ENCODE measurements around the gene KMT2D. TPM values are rescaled to one million over a fixed set of nuclear protein-coding genes. Genes with fewer than 3 reads are reported as not detected.

Gene KMT2D
- total RNA-seq, 1 donor from 2014 or later, result 136 TPM

DNA sequence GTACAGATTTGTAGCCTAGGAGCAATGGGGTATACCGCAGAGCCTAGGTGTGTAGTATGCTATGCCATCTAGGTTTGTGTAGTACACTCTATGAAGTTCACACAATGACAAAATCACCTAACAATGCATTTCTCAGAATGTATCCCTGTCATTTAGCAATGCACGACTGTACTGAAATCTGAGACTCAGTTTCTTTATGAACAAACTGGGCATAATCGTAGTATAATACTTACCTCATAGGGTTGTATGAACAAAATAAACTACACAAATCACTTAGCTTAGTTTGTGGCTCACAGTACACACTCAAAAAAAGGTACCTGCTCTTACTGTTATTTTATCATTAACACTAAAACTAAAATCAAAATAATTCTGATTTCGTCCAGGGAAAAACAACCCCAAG, 35.1 kb downstream of the KMT2D start:
- Mint-ChIP-seq H3K36me3 (ENCODE audit: low read depth) (peaks cover 88% of the 10 kb centered on the region), H3K9me3 (no peaks in the 10 kb centered on the region), H3K4me1 (no peaks in the 10 kb centered on the region), H3K27me3 (no peaks in the 10 kb centered on the region), H3K4me3 (no peak overlapping the region), H3K27ac (no peak overlapping the region)
- ChIA-PET CTCF (no interaction called here), POLR2A (no interaction called here)
- ATAC-seq (ENCODE audit: low read depth) (no peak), DNase-seq (no peak)
- intact Hi-C loops (cut with micrococcal nuclease), result no loop called here
- TF ChIP-seq, protein P1, sequence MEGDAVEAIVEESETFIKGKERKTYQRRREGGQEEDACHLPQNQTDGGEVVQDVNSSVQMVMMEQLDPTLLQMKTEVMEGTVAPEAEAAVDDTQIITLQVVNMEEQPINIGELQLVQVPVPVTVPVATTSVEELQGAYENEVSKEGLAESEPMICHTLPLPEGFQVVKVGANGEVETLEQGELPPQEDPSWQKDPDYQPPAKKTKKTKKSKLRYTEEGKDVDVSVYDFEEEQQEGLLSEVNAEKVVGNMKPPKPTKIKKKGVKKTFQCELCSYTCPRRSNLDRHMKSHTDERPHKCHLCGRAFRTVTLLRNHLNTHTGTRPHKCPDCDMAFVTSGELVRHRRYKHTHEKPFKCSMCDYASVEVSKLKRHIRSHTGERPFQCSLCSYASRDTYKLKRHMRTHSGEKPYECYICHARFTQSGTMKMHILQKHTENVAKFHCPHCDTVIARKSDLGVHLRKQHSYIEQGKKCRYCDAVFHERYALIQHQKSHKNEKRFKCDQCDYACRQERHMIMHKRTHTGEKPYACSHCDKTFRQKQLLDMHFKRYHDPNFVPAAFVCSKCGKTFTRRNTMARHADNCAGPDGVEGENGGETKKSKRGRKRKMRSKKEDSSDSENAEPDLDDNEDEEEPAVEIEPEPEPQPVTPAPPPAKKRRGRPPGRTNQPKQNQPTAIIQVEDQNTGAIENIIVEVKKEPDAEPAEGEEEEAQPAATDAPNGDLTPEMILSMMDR (IDR thresholded peaks at IDR 0.05), result no peak

GRCh38 chr12:49024543-49024942, 36.1 kb downstream of the KMT2D start:
- intact Hi-C loops (cut with micrococcal nuclease), result no loop called here

GRCh38 chr12:49023812-49024211, 36.8 kb downstream of the KMT2D start:
- H3K27me3 Mint-ChIP-seq, result no peaks in the 10 kb centered on the region
- H3K27ac Mint-ChIP-seq, result no peak overlapping the region
- TF ChIP-seq, protein P1 (IDR thresholded peaks at IDR 0.05), result no peak
- peaks cover 78% of the 10 kb centered on the region for H3K36me3 Mint-ChIP-seq (ENCODE audit: low read depth)
- no peak overlapping the region for H3K4me3 Mint-ChIP-seq
- DNase-seq (no peak), ATAC-seq (ENCODE audit: low read depth) (no peak)
- intact Hi-C loops (cut with micrococcal nuclease), result no loop called here
- no peaks in the 10 kb centered on the region for H3K9me3 Mint-ChIP-seq
- ChIA-PET CTCF (no interaction called here), POLR2A (interaction anchor here (1.5 kb wide), 1 partner anchor 12 kb away, joined by 4 read pairs; no protein-coding TSS in a partner anchor)
- H3K4me1 Mint-ChIP-seq, result peaks cover 10% of the 10 kb centered on the region

More at GRCh38 chr12:49024543-49024942, 36.1 kb downstream of the KMT2D start:
- ChIA-PET CTCF (interaction anchor here (0.9 kb wide), 1 partner anchor 41 kb away, joined by 3 read pairs; no protein-coding TSS in a partner anchor), POLR2A (interaction anchor here (1.5 kb wide), 1 partner anchor 12 kb away, joined by 4 read pairs; no protein-coding TSS in a partner anchor)
- TF ChIP-seq, protein P1 (IDR thresholded peaks at IDR 0.05), result no peak
- H3K9me3 Mint-ChIP-seq, result no peaks in the 10 kb centered on the region
- no peak overlapping the region for H3K4me3 Mint-ChIP-seq
- no peak for ATAC-seq (ENCODE audit: low read depth)
- H3K36me3 Mint-ChIP-seq (ENCODE audit: low read depth), result peaks cover 83% of the 10 kb centered on the region
- H3K27me3 Mint-ChIP-seq, result no peaks in the 10 kb centered on the region
- DNase-seq, result no peak
- H3K4me1 Mint-ChIP-seq, result peaks cover 5% of the 10 kb centered on the region
- no peak overlapping the region for H3K27ac Mint-ChIP-seq

GRCh38 chr12:49022558-49023178, 37.9 kb downstream of the KMT2D start:
- H3K36me3 Mint-ChIP-seq (ENCODE audit: low read depth), result peaks cover 72% of the 10 kb centered on the region
- H3K4me3 Mint-ChIP-seq, result no peak overlapping the region

GRCh38 chr12:49021292-49021915, 39.2 kb downstream of the KMT2D start:
- Mint-ChIP-seq H3K4me1 (peaks cover 25% of the 10 kb centered on the region), H3K36me3 (ENCODE audit: low read depth) (peaks cover 63% of the 10 kb centered on the region), H3K9me3 (no peaks in the 10 kb centered on the region), H3K4me3 (no peak overlapping the region), H3K27ac (no peak overlapping the region), H3K27me3 (no peaks in the 10 kb centered on the region)
- DNase-seq (no peak), ATAC-seq (ENCODE audit: low read depth) (no peak)
- ChIA-PET POLR2A (no interaction called here), CTCF (interaction anchor here (1.5 kb wide), 1 partner anchor 25 kb away, joined by 4 read pairs; no protein-coding TSS in a partner anchor)
- intact Hi-C loops (cut with micrococcal nuclease), result no loop called here
- TF ChIP-seq, protein P1 (IDR thresholded peaks at IDR 0.05), result no peak

More at GRCh38 chr12:49022558-49023178, 37.9 kb downstream of the KMT2D start:
- ATAC-seq (ENCODE audit: low read depth) (no peak), DNase-seq (no peak)
- H3K4me1 Mint-ChIP-seq, result peaks cover 16% of the 10 kb centered on the region
- no peaks in the 10 kb centered on the region for H3K27me3 Mint-ChIP-seq
- intact Hi-C loops (cut with micrococcal nuclease), result no loop called here
- no peak overlapping the region for H3K27ac Mint-ChIP-seq
- no peaks in the 10 kb centered on the region for H3K9me3 Mint-ChIP-seq
- POLR2A ChIA-PET, result no interaction called here
- CTCF ChIA-PET, result interaction anchor here (1.5 kb wide), 1 partner anchor 26 kb away, joined by 4 read pairs; no protein-coding TSS in a partner anchor
- TF ChIP-seq, protein P1 (IDR thresholded peaks at IDR 0.05), result no peak

Data from activated B cell treated with CpG ODN at 0.5 μM for 24 hours (primary cell).